NCI-H446 treated with DMSO at 0.1 percent for 48 hours (cell line): ENCODE results near the gene MTMR10.

Experiments used
- DNase-seq: peaks from one replicate; lab custom pipeline; 2025; lab: John Stamatoyannopoulos, UW

The MTMR10 gene

GRCh38 chr15:30991255-30992235 lies at the start of gene MTMR10:
TSS of gene MTMR10 (minus strand) at chr15:30991628. CDS start at chr15:30991506, 122 bp downstream.
- DNase-seq, result peak; percentile 23

GRCh38 chr15:31040611-31041010 lies 49.2 kb upstream of the MTMR10 start:
- DNase-seq, result no peak

GRCh38 chr15:31039961-31040360 lies 48.5 kb upstream of the MTMR10 start:
- DNase-seq, result no peak

- no peak for DNase-seq
Measured at GRCh38 chr15:31037731-31038477, 46.5 kb upstream of the MTMR10 start.

- DNase-seq, result no peak
Measured at GRCh38 chr15:31036783-31037182, 45.4 kb upstream of the MTMR10 start.

- DNase-seq, result no peak
Measured at GRCh38 chr15:31035610-31036009, 44.2 kb upstream of the MTMR10 start.

GRCh38 chr15:31034152-31034551 lies 42.7 kb upstream of the MTMR10 start:
- no peak for DNase-seq

GRCh38 chr15:31032961-31033371 lies 41.5 kb upstream of the MTMR10 start:
- no peak for DNase-seq

GRCh38 chr15:31031471-31032067 lies 40.1 kb upstream of the MTMR10 start:
- no peak for DNase-seq

- DNase-seq, result no peak
Measured at GRCh38 chr15:31027910-31028578, 36.6 kb upstream of the MTMR10 start.

GRCh38 chr15:31025996-31026395 lies 34.6 kb upstream of the MTMR10 start:
- no peak for DNase-seq

- no peak for DNase-seq
Measured at GRCh38 chr15:31024979-31025378, 33.6 kb upstream of the MTMR10 start.

- no peak for DNase-seq
Measured at GRCh38 chr15:31024330-31024729, 32.9 kb upstream of the MTMR10 start.

GRCh38 chr15:31023841-31024240 lies 32.4 kb upstream of the MTMR10 start:
- DNase-seq, result no peak

- DNase-seq, result no peak
Measured at GRCh38 chr15:31021067-31021665, 29.7 kb upstream of the MTMR10 start.

GRCh38 chr15:31020542-31020941 lies 29.1 kb upstream of the MTMR10 start:
- no peak for DNase-seq

GRCh38 chr15:31019986-31020385 lies 28.6 kb upstream of the MTMR10 start:
- DNase-seq, result no peak

- no peak for DNase-seq
Measured at GRCh38 chr15:31017311-31017710, 25.9 kb upstream of the MTMR10 start.

- DNase-seq, result no peak
Measured at GRCh38 chr15:31016446-31016915, 25.1 kb upstream of the MTMR10 start.

- DNase-seq, result no peak
Measured at GRCh38 chr15:31014608-31014925, 23.1 kb upstream of the MTMR10 start.

- no peak for DNase-seq
Measured at GRCh38 chr15:31013863-31014607, 22.6 kb upstream of the MTMR10 start.
